ENCODE measurements around the gene MESP2.

The MESP2 gene

DNA sequence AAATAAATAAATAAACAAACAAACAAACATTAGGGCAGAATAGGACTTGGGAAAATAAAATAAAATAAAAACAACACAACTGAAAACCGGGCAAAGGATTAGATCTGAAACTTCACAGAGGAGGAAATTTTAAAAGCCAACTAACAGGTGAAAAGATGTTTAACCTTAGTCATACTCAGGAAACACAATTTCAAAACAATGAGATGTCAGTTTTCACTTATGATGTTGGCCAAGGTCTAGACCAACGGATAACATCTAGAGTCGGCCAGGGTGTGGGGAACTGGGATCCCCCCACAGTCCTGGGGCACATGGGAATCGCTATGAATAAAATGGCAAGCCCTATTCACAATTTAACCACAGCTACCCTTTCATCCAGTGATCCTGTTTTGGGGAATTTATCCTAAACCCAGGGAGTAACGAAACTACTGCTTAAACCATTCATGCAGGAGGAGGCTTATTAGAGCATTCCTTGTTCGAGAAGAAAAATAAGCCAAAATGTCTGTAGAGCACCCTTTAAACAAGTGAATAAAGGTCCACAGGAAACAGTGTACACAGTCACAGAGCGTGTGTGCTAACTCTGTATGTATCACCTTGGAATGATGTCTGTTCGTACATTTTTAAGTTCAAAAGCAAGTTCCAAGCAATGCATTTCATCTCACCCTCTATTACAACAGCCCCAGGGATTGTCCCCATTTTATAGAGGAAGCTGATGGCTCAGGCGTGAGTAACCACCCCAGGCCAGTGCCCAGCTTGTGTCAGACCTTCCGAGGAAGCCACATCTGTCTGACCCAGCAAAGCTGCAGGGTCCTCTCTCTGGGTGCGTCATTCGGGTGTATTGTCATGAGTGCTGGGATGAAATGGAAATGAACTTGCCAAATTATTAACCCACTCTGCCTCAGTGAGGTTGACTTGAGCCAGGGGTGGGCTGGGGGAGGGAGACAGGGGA is 44.8 kb downstream of the MESP2 start:
- DNase-seq = no peak

DNA sequence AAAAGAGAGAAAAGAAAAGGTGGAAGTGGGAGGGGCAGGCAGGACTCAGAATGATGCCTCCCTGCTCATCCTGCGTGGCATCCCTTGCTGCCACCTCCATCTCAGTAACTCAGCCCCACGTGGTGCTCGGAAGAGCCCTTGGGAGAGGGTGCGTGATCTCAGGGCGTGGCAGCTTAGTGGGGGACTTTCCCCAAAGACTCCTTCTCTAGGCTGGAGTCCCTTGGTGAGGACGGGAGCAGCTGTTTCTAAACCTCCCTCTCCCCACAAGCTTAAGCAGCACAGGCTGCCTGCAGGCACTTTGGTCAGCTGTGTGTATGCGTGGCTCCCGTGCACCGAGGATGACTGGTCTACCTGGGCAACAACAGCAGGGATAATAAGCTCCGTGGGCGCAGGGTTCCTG is 45.9 kb downstream of the MESP2 start:
- DNase-seq = no peak

DNA sequence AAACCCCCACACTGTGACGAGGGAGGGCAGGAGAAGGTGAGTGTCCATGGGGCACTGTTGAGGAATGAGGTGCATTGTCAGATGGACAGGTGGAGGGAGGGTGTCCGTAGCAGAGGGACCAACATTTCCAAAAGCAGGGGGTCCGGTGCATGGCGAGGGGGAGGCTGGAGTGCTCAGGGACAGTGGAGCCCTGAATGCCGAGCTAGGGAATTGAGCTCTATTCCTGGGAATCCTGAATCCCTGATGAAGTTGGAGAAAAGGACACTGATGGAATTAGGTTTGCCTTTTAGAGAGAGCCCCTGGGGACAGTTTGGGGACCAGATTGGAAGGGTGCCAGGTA is 46.4 kb downstream of the MESP2 start:
- DNase-seq = no peak

DNA sequence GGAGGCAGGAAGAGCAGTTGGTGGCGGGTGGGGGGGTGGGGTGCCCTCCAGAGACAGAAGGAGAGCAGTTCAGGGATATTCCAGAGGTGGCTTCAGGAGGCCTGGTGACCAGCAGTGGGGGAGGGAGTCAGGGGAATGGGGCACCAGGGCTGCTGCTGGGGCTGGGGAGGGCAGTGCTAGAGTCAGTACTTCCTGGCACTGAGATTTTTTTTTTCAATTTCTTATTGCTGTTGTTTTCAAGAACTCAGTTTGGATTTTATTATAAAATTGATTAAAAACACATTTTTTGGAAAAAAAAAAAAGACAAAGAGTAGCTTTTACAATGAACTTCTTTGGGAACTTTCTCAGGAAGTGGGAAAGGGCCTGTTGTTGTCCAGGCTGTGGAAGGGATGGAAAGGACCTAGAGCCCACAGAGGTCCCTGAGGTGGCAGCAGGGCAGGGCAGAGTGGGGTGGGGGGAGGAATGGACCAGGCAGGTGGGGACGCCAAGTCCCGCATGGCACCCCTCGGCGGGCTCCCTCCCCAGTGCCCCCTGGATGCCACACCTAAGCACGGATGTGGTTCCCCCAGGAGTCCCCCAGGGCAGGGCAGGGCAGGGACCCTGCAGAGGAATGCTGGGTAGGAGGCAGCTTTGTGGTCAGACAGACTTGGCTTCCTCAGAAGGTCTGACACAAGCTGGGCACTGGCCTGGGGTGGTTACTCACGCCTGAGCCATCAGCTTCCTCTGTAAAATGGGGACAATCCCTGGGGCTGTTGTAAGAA is 47.0 kb downstream of the MESP2 start:
- DNase-seq = no peak

DNA sequence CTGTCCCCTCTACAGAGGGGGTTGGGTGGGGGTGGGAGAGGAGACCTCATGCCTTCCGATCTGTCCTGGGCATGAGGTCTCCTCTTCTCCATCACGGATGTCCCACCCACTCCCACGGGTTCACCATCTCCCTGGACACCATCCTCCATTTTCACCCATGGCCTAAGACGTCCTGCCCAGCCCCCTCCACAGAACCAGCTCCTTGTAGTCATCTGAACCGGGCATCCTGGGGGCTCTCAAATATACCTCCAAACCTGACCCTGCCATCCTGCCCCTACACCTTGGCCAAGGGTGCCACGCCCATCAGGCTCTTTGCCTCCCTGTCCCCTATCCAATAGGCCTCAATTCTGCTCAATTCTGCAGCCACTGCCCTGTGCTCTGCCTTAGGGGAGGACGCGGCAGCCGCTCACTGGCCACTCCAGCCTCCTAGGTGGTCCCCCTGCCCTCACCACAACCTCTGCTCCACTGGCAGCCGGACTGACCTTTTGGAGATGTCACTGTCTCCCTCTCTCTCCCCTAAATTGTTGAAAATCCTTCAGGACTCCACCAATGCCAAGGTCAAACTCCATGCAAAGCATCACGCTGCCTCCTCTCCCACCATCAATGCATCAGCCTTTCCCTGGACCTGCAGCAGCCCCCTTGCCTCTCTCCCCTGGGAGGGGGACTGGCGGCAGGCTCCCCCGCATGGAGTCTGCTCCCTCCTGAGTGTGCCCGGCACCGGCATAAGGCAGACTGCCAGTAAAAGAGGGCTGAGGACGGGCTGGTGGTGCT is 47.9 kb downstream of the MESP2 start:
- DNase-seq = no peak

DNA sequence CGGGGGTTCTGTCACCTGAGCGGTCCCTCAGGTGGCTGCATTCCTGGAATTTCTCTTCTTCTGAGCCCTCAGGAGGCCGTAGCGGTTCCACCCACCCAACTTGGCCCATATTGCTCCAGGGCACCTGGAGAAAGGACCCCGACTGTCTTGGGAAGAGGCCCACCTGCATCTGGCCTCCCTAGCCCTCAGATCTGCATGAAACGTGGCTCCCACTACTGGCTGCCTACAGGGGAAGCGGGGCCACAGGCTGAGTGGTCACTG is 48.4 kb downstream of the MESP2 start:
- no peak for DNase-seq

DNA sequence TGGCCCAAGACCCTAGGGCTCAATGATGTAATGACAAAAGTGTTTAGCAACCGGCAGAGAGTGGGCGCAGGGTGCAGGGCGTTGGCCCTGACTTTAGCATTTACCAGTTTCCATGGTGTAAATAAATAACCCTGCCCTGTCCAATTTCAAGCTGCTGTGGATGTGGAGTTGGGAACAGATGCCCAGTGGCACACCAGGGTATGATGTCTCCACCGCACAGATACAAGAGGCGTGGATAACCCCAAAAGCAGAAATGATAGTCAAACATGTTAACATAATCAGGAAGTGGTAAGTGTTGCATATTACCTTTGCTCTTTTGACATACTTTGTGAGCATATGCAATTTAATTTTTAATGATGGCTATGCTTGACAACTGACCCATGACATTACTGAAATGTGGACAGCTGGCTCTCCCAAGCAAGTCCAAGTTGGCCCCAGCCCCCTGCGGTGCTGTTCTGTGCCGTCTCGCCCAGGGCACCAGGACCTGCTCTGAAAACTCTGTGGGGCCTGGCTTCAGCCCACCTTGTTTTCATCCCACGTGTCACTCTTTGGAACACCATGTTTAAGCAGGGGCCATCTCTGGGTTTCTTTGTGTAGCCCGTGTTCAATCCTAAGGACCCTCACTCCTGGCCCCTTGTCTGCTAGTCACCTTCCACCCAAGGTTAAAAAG is 49.3 kb downstream of the MESP2 start:
- no peak for DNase-seq

DNA sequence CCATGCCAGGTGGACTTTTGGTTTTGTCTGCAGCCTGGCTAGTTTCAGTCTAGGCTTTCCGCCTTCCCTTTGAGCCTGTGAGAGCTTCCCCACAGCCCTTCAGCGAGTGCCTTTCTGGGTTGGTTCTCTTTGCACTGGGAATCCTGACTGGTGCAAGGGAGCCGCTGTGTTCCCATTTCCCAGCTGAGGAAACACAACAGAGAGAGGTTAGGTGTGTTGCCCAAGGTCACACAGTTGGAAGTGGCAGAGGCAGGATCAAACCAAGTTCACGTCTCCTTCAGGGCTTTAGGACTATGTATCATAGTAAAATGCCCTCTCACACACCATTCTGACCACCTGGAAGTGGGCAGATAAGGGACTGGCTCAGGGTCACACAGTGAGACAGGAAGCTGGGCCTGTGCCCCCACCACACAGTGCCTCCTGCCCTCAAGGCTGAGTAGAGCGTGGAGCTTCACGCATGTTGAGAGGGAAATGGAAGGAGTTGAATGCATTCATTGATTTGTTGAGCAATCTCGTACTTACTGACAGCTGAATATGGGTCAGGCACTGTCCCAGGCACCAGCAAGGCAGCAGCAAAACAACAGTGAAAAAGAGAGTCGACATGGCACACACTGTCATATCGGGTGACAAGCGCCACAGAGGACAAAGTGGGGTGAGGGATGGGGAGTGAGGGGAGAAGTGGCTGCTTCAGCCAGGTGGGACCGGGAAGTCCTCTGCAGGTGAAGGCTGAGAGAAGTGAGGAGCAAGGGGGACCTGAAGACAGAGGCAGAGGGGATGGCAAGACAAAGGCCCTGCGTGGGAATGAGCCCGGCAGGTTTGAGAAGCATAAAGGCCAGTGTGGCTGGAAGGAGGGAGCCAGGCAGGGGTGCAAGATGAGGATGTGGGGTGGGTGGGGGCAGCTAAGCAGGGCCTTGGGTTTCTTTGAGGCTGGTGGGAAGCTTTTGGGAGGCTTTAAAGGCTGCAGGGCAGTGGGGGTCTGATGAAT is 50.8 kb downstream of the MESP2 start:
- DNase-seq = no peak

DNA sequence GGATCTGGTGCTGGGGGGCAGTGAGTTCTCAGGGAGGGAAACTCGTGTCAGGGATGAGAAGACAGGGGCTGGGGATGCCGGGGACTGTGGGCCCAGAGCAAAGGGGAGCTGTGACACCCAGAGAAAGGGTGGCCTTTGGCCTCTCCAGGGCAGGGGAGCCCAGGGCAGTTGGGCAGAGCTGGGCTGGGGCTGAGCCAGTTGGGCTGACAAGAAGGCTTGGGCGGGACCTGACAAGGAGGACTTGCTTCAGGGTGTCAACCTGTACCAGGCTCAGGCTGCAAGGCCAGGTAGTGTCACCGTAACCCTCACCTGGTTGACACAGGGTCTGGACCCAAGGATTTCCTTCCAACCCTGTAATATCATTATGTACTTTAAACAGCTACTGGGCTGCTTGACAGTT is 51.7 kb downstream of the MESP2 start:
- no peak for DNase-seq
